Adrenal gland (tissue), 5 donors: Measurements from ENCODE around the gene THRAP3.

Experiments used
- POLR2A ChIP-seq, 2 donors: fragments of 450-650 bp; IDR thresholded peaks; one replicate each; pipeline ENCODE4 v1.6.1; 2017; ENCODE audit warnings: antibody characterized with exemption in 2 of 2, mild to moderate bottlenecking in 2 of 2, moderate library complexity in 1 of 2
- TF ChIP-seq, protein P1 (sequence below), 6 experiments: fragments of 450-650 bp in 4 of 6; fragments of 200-600 bp in 2 of 6; sonication (generic) in 1 of 6; IDR thresholded peaks; 1 replicate in 5 of 6; 2 replicates in 1 of 6; pipeline versions ENCODE4 v1.5.1 to v1.8.0; 2016 to 2021; ENCODE audit warnings: antibody characterized with exemption in 6 of 6, mild to moderate bottlenecking in 2 of 6, moderate library complexity in 1 of 6
- donor health status: DM: no; HTN: no; CAD: no.

DNA sequence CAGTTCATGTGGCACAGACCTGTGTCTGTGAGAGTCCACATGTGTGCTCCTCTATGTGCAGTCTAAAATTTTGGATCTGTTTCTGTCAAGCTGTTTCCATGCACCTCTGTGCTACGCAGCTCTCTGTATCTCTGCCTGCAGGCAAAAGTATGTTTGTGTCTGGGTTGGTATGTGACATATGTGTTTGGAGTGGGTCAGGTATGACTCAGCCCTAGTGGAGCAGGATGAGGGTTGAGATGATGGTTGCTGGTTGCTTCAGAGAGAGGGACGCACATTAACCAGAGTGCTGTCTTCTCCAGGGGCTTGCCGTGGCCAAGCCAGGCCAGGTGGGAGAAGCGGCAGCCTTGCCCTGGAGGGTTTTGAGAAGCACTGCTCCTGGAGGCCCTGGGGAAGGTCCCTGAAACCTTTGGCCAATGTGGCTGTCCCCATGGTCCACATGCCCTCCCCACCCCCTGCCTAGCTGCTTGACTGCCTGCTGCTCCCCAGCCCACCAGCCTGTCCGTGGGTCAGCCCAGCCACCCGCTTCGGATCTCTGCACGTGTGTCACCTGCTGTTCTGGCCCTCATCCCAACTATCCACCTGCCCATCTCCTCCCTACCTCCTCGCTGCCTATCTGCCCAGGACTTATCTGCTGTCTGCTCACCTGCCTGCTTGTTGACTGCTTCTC, 103.3 kb downstream of the THRAP3 start:
- TF ChIP-seq, protein P1, sequence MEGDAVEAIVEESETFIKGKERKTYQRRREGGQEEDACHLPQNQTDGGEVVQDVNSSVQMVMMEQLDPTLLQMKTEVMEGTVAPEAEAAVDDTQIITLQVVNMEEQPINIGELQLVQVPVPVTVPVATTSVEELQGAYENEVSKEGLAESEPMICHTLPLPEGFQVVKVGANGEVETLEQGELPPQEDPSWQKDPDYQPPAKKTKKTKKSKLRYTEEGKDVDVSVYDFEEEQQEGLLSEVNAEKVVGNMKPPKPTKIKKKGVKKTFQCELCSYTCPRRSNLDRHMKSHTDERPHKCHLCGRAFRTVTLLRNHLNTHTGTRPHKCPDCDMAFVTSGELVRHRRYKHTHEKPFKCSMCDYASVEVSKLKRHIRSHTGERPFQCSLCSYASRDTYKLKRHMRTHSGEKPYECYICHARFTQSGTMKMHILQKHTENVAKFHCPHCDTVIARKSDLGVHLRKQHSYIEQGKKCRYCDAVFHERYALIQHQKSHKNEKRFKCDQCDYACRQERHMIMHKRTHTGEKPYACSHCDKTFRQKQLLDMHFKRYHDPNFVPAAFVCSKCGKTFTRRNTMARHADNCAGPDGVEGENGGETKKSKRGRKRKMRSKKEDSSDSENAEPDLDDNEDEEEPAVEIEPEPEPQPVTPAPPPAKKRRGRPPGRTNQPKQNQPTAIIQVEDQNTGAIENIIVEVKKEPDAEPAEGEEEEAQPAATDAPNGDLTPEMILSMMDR (IDR thresholded peaks at IDR 0.05), result no peak
- TF ChIP-seq POLR2A (IDR thresholded peaks at IDR 0.05), result no peak
